Measurements from ENCODE around the gene NPFF. TPM values are rescaled to one million over a fixed set of nuclear protein-coding genes. Genes with fewer than 3 reads are reported as not detected.

Gene NPFF
- total RNA-seq, 4 donors from 2014 or later = not detected

GRCh38 chr12:53500776-53501614 lies 6.3 kb downstream of the NPFF start, which contains the start of gene TARBP2:
Gene TARBP2 (plus strand): TSS chr12:53501283. CDS start chr12:53501409, 126 bp downstream.
- no peaks in the 10 kb centered on the region for H3K27me3 ChIP-seq
- peak within 1 kb of the TSS; percentile 76 to 83 (median 77) for H3K4me3 ChIP-seq
- DNase-seq (ENCODE audit: low spot score in 2 of 2) = peak; percentile 99 to 100
- TF ChIP-seq EP300 (IDR thresholded peaks at IDR 0.05) (peak; percentile 36 to 88), CTCF (IDR thresholded peaks at IDR 0.05) (peak in 2 of 5 experiments; percentile 16 to 52), POLR2A (IDR thresholded peaks at IDR 0.05) (peak; percentile 3 to 54)
- no peaks in the 10 kb centered on the region for H3K9me3 ChIP-seq
- peaks cover 0 to 25% (median 3%) of the 10 kb centered on the region in 3 donors for H3K36me3 ChIP-seq
- peaks cover 2 to 71% (median 29%) of the 10 kb centered on the region in 4 donors for H3K4me1 ChIP-seq
- WGBS, 2 donors = 1% methylated on average over 29 to 47 of the region's 74 CpGs
- H3K27ac ChIP-seq = peak within 1 kb of the TSS; percentile 94 to 100 (median 98)

GRCh38 chr12:53500142-53500775 lies 7.0 kb downstream of the NPFF start:
- WGBS, 2 donors = 1% methylated on average over 17 of the region's 17 CpGs
- peak overlapping the region; percentile 76 to 83 (median 77) for H3K4me3 ChIP-seq
- no peaks in the 10 kb centered on the region for H3K9me3 ChIP-seq
- H3K27me3 ChIP-seq = no peaks in the 10 kb centered on the region
- peak overlapping the region; percentile 94 to 100 (median 98) for H3K27ac ChIP-seq
- peak; percentile 74 to 91 for DNase-seq (ENCODE audit: low spot score in 2 of 2)
- peaks cover 2 to 70% (median 32%) of the 10 kb centered on the region in 4 donors for H3K4me1 ChIP-seq
- TF ChIP-seq POLR2A (IDR thresholded peaks at IDR 0.05) (peak; percentile 95 to 97), CTCF (IDR thresholded peaks at IDR 0.05) (no peak), EP300 (IDR thresholded peaks at IDR 0.05) (peak in 1 of 2 donors; percentile 96)
- H3K36me3 ChIP-seq = peaks cover 0 to 18% (median 0%) of the 10 kb centered on the region in 3 donors

GRCh38 chr12:53499266-53500141 lies 7.8 kb downstream of the NPFF start, which contains the start of gene MAP3K12:
Gene MAP3K12 (minus strand): TSS chr12:53499458. CDS start chr12:53487391, 12,067 bp downstream.
- Histone ChIP-seq H3K36me3 (peaks cover 0 to 10% (median 0%) of the 10 kb centered on the region in 3 donors), H3K9me3 (no peaks in the 10 kb centered on the region), H3K4me3 (peak within 1 kb of the TSS; percentile 76 to 83 (median 77)), H3K4me1 (peaks cover 2 to 65% (median 30%) of the 10 kb centered on the region in 4 donors), H3K27ac (peak within 1 kb of the TSS; percentile 94 to 100 (median 98)), H3K27me3 (no peaks in the 10 kb centered on the region)
- DNase-seq (ENCODE audit: low spot score in 2 of 2) = peak; percentile 56 to 68
- TF ChIP-seq EP300 (IDR thresholded peaks at IDR 0.05) = no peak
- TF ChIP-seq CTCF (IDR thresholded peaks at IDR 0.05) = peak in 1 of 5 experiments; percentile 8
- no peak for TF ChIP-seq POLR2A (IDR thresholded peaks at IDR 0.05)
- WGBS, 2 donors = 1% methylated on average over 49 to 51 of the region's 51 CpGs

- H3K9me3 ChIP-seq = no peaks in the 10 kb centered on the region
- no peak for DNase-seq (ENCODE audit: low spot score in 2 of 2)
- peaks cover 0 to 3% (median 0%) of the 10 kb centered on the region in 3 donors for H3K36me3 ChIP-seq
- peak overlapping the region in 2 of 4 donors; percentile 98 to 100 for H3K27ac ChIP-seq
- peak overlapping the region in 1 of 4 donors; percentile 77 for H3K4me3 ChIP-seq
- H3K4me1 ChIP-seq = peaks cover 2 to 68% (median 34%) of the 10 kb centered on the region in 4 donors
- H3K27me3 ChIP-seq = no peaks in the 10 kb centered on the region
- WGBS, 2 donors = 76 to 80% methylated on average over 2 of the region's 2 CpGs
- TF ChIP-seq CTCF (IDR thresholded peaks at IDR 0.05) (no peak), POLR2A (IDR thresholded peaks at IDR 0.05) (no peak), EP300 (IDR thresholded peaks at IDR 0.05) (no peak)
Observed at GRCh38 chr12:53498235-53498630, 9.1 kb downstream of the NPFF start.
